GM12878 (cell line): Measurements from ENCODE around the gene UBR3. TPM values are rescaled to one million over a fixed set of nuclear protein-coding genes. Genes with fewer than 3 reads are reported as not detected.

Source experiments
- ATAC-seq: fragments of 200-7000 bp; cut with Tn5 transposase; 3 replicates; pipeline ENCODE4 v1.9.1; 2020; ENCODE audit warnings: mild to moderate bottlenecking, moderate library complexity
- BruUV-seq: library from RNA; stranded (reverse); fragments of 400-500 nt; replicated peaks from 2 replicates; lab custom pipeline; 2021; lab: Mats Ljungman, UMichigan
- CTCF ChIA-PET: fragments of 300-600 bp; sonication (Branson Sonifier 250); formaldehyde crosslinking; extraction: SDS; loops from one replicate; lab custom pipeline; 2021; ENCODE audit warnings: inconsistent platforms; lab: Yijun Ruan, JAX
- POLR2A ChIA-PET: fragments of 350-600 bp; formaldehyde crosslinking; extraction: SDS; loops from one replicate; lab custom pipeline; 2021; ENCODE audit warnings: inconsistent platforms; lab: Charles Lee
- RAD21 ChIA-PET: fragments of 300-600 bp; sonication (Branson Sonifier 250); formaldehyde crosslinking; loops from one replicate; lab custom pipeline; 2023; ENCODE audit warnings: antibody characterized with exemption; ENCODE audit not compliant: unreplicated experiment; lab: Charles Lee
- SMC1A ChIA-PET: fragments of 300-600 bp; sonication (Branson Sonifier 250); formaldehyde crosslinking; loops from one replicate; lab custom pipeline; 2023; ENCODE audit not compliant: unreplicated experiment, uncharacterized antibody; lab: Charles Lee
- DNase-seq: peaks from one replicate; pipeline ENCODE4 v3.0.0-alpha.2; 2011; ENCODE audit warnings: low read depth, low spot score
- FAIRE-seq: peaks from 3 replicates; lab custom pipeline; 2011; peaks lifted over from hg19 to GRCh38; lab: Jason Lieb, UNC
- H2AFZ ChIP-seq: 2 replicates; pipeline ENCODE4 v1.6.0; 2011; ENCODE audit warnings: low read depth, low read length, control low read depth; ENCODE audit not compliant: control insufficient read depth
- H3K27ac ChIP-seq: 2 replicates; pipeline ENCODE4 v1.5.1; 2011; ENCODE audit warnings: control low read depth; ENCODE audit not compliant: control insufficient read depth, insufficient read depth
- H3K27me3 ChIP-seq, 2 experiments: replicated peaks in 1 of 2; 2 replicates each; pipeline versions ENCODE4 v1.6.0 to v1.6.1; 2011; ENCODE audit warnings: low read length in 1 of 2; ENCODE audit not compliant: control insufficient read depth in 2 of 2, insufficient read depth in 2 of 2
- H3K36me3 ChIP-seq, 2 experiments: 2 replicates each; pipeline ENCODE4 v1.5.1; 2011; ENCODE audit warnings: low read length in 1 of 2; ENCODE audit not compliant: control insufficient read depth in 2 of 2, insufficient read depth in 2 of 2
- H3K4me1 ChIP-seq: 2 replicates; pipeline ENCODE4 v1.6.1; 2011; ENCODE audit warnings: mild to moderate bottlenecking, low read length, moderate library complexity, mixed read lengths; ENCODE audit not compliant: control insufficient read depth, insufficient read depth
- H3K4me2 ChIP-seq: 2 replicates; pipeline ENCODE4 v1.6.0; 2011; ENCODE audit warnings: control low read depth; ENCODE audit not compliant: control insufficient read depth, insufficient read depth
- H3K4me3 ChIP-seq: fragments of 200-600 bp; sonication (generic); 2 replicates; pipeline ENCODE4 v1.5.1; 2016
- H3K79me2 ChIP-seq: 2 replicates; pipeline ENCODE4 v1.6.0; 2011; ENCODE audit warnings: low read length; ENCODE audit not compliant: control insufficient read depth, insufficient read depth
- H3K9ac ChIP-seq: 2 replicates; pipeline ENCODE4 v1.8.0; 2011; ENCODE audit warnings: low read length, control low read depth, mixed read lengths; ENCODE audit not compliant: control insufficient read depth, insufficient read depth
- H3K9me3 ChIP-seq: replicated peaks from 3 replicates; pipeline ENCODE4 v1.5.1; 2011; ENCODE audit warnings: mild to moderate bottlenecking, low read length; ENCODE audit not compliant: control insufficient read depth, insufficient read depth
- H4K20me1 ChIP-seq: 2 replicates; pipeline ENCODE4 v1.6.0; 2011; ENCODE audit not compliant: control insufficient read depth, insufficient read depth
- ATF7 ChIP-seq: fragments of 450-650 bp; IDR thresholded peaks from 2 replicates; pipeline ENCODE4 v1.6.1; 2016; ENCODE audit warnings: low read depth, mild to moderate bottlenecking
- BACH1 ChIP-seq: fragments of 450-650 bp; IDR thresholded peaks from 2 replicates; pipeline ENCODE4 v1.6.1; 2017; ENCODE audit warnings: mild to moderate bottlenecking, borderline replicate concordance
- BCL3 ChIP-seq: IDR thresholded peaks from 2 replicates; pipeline ENCODE4 v1.6.1; 2011; ENCODE audit warnings: borderline replicate concordance, low read depth, mild to moderate bottlenecking, moderate library complexity, low read length; ENCODE audit not compliant: insufficient read depth, poor library complexity, severe bottlenecking
- CBFB ChIP-seq: IDR thresholded peaks from 2 replicates; pipeline ENCODE4 v1.6.1; 2016; ENCODE audit warnings: antibody characterized with exemption, low read depth
- CHD4 ChIP-seq: fragments of 200-600 bp; sonication (generic); IDR thresholded peaks from 2 replicates; pipeline ENCODE4 v1.6.1; 2016; ENCODE audit warnings: mild to moderate bottlenecking
- CREB1 ChIP-seq: IDR thresholded peaks from 2 replicates; pipeline ENCODE4 v1.6.1; 2012; ENCODE audit warnings: low read depth, mild to moderate bottlenecking, inconsistent platforms
- EGR1 ChIP-seq, 2 experiments: IDR thresholded peaks; 1 replicate in 1 of 2; 2 replicates in 1 of 2; pipeline ENCODE4 v1.6.1; 2011 to 2012; ENCODE audit warnings: low read depth in 2 of 2, low read length in 2 of 2, borderline replicate concordance in 1 of 2, mild to moderate bottlenecking in 1 of 2, moderate library complexity in 1 of 2
- NFYA ChIP-seq: IDR thresholded peaks from 2 replicates; pipeline ENCODE4 v1.6.1; 2011; ENCODE audit warnings: low read depth, mild to moderate bottlenecking, low read length, improper control_type of control experiment, borderline replicate concordance
- POLR2A ChIP-seq: IDR thresholded peaks from 2 replicates; pipeline ENCODE4 v1.6.1; 2011; ENCODE audit warnings: low read depth, mild to moderate bottlenecking, low read length
- POLR2AphosphoS5 ChIP-seq: IDR thresholded peaks from 2 replicates; pipeline ENCODE4 v1.6.1; 2011; ENCODE audit warnings: mild to moderate bottlenecking, low read length, inconsistent platforms
- SMAD1 ChIP-seq: fragments of 450-650 bp; IDR thresholded peaks from 2 replicates; pipeline ENCODE4 v1.6.1; 2018; ENCODE audit warnings: mild to moderate bottlenecking, low read depth; ENCODE audit not compliant: partially characterized antibody
- SPI1 ChIP-seq: IDR thresholded peaks from 2 replicates; pipeline ENCODE4 v1.6.1; 2011; ENCODE audit warnings: low read depth, mild to moderate bottlenecking, low read length, moderate library complexity, borderline replicate concordance; ENCODE audit not compliant: insufficient read depth
- ZNF217 ChIP-seq: fragments of 450-650 bp; IDR thresholded peaks from 2 replicates; pipeline ENCODE4 v1.6.1; 2017; ENCODE audit warnings: antibody characterized with exemption, mild to moderate bottlenecking
- ZNF24 ChIP-seq: fragments of 450-650 bp; IDR thresholded peaks from 2 replicates; pipeline ENCODE4 v1.6.1; 2017; ENCODE audit warnings: antibody characterized with exemption, mild to moderate bottlenecking
- WGBS: methylation state at CpG from one replicate; pipeline ENCODE4 v1.1.6; 2016; ENCODE audit warnings: low lambda C conversion rate; ENCODE audit not compliant: insufficient replicate concordance, insufficient coverage; ENCODE audit errors: missing lambda C conversion rate; 5-methylcytosine and 5-hydroxymethylcytosine counted together
- in situ Hi-C: fragments of 300-500 bp; cut with MboI; formaldehyde crosslinking; loops from 9 replicates; pipeline ENCODE4 v1.14.3; 2018; ENCODE audit warnings: mixed read lengths
- intact Hi-C: fragments of 100-400 bp; cut with micrococcal nuclease; formaldehyde crosslinking; loops from one replicate; pipeline ENCODE4 v1.14.2; 2022; ENCODE audit not compliant: unreplicated experiment
- polyA plus RNA-seq, 11 experiments: library from polyadenylated mRNA; depleted of rRNA in 4 of 11; unstranded in 6 of 11; stranded (reverse) in 5 of 11; fragments of >200 nt; fragmentation: Nextera tagmentation in 4 of 11; fragmentation: Illumina TruSeq in 1 of 11; extraction: Ambion mirVana in 4 of 11; extraction: Trizol in 1 of 11; gene quantifications; 1 replicate in 1 of 11; 2 replicates in 10 of 11; pipeline versions ENCODE4 v1.2.1 to v1.2.3, GENCODE V29; 2011 to 2016; ENCODE audit warnings: inconsistent platforms in 2 of 11, missing spikeins in 2 of 11, low read depth in 1 of 11
- total RNA-seq, 4 experiments: library from RNA; depleted of rRNA in 3 of 4; stranded (reverse); fragments of >200 nt in 3 of 4; fragmentation: Illumina TruSeq in 1 of 4; extraction: Trizol in 1 of 4; gene quantifications; 2 replicates each; pipeline versions ENCODE4 v1.2.1 to v1.2.3, GENCODE V29; 2013 to 2021
- TF ChIP-seq, protein P1 (sequence below): fragments of 450-650 bp; IDR thresholded peaks from 2 replicates; pipeline ENCODE4 v1.6.1; 2017; ENCODE audit warnings: mild to moderate bottlenecking
- TF ChIP-seq, protein P2 (sequence below): fragments of 450-650 bp; formaldehyde crosslinking; IDR thresholded peaks from 2 replicates; pipeline ENCODE4 v1.4.0; 2022; ENCODE audit warnings: mild to moderate bottlenecking, moderate library complexity

UBR3 gene
- total and polyA plus RNA-seq, 10 of the 15 experiments (the other 5 are each of a cell fraction or from before 2014, with no cell fraction given): 3.8 to 22.9 (median 11.2) TPM

GRCh38 chr2:169808221-169808620 is 19.0 kb upstream of the UBR3 start:
- ChIA-PET SMC1A (interaction anchor here (1.0 kb wide), 2 partner anchors 20 to 420 kb away, joined by 3 to 4 read pairs; no protein-coding TSS in a partner anchor), CTCF (interaction anchor here (0.9 kb wide), 1 partner anchor 11 kb away, joined by 3 read pairs; no protein-coding TSS in a partner anchor), RAD21 (interaction anchor here (1.0 kb wide), 1 partner anchor 11 kb away, joined by 3 read pairs; no protein-coding TSS in a partner anchor), POLR2A (no interaction called here)
- H3K27me3 ChIP-seq: no peaks in the 10 kb centered on the region
- no peaks in the 10 kb centered on the region for H4K20me1 ChIP-seq
- no peaks in the 10 kb centered on the region for H3K9me3 ChIP-seq
- H3K4me2 ChIP-seq: no peak overlapping the region
- peaks cover 0 to 6% of the 10 kb centered on the region in 2 experiments; a peak in 3 of 4 replicates for H3K36me3 ChIP-seq
- in situ Hi-C loops (no loop called here), intact Hi-C loops (no loop called here)
- no peak overlapping the region for H3K4me3 ChIP-seq
- ATAC-seq (no peak), DNase-seq (no peak), FAIRE-seq (no peak)
- BruUV-seq: no TSS peak
- no peak overlapping the region for H3K9ac ChIP-seq
- no peak overlapping the region for H2AFZ ChIP-seq
- H3K79me2 ChIP-seq: peaks cover 5% of the 10 kb centered on the region
- WGBS: 100% methylated on average over 4 of the region's 4 CpGs
- H3K27ac ChIP-seq: no peak overlapping the region
- H3K4me1 ChIP-seq: no peaks in the 10 kb centered on the region
- TF ChIP-seq POLR2AphosphoS5 (no peak), BCL3 (no peak), CHD4 (no peak), CREB1 (no peak), SMAD1 (no peak), NFYA (no peak), ZNF24 (no peak), SPI1 (no peak), EGR1 (IDR thresholded peaks at IDR 0.05; ENCODE audit: borderline replicate concordance in 1 of 2, low read depth in 2 of 2, low read length in 2 of 2) (no peak), ZNF217 (no peak), POLR2A (no peak), ATF7 (no peak), BACH1 (no peak), CBFB (no peak)
- TF ChIP-seq, protein P1, sequence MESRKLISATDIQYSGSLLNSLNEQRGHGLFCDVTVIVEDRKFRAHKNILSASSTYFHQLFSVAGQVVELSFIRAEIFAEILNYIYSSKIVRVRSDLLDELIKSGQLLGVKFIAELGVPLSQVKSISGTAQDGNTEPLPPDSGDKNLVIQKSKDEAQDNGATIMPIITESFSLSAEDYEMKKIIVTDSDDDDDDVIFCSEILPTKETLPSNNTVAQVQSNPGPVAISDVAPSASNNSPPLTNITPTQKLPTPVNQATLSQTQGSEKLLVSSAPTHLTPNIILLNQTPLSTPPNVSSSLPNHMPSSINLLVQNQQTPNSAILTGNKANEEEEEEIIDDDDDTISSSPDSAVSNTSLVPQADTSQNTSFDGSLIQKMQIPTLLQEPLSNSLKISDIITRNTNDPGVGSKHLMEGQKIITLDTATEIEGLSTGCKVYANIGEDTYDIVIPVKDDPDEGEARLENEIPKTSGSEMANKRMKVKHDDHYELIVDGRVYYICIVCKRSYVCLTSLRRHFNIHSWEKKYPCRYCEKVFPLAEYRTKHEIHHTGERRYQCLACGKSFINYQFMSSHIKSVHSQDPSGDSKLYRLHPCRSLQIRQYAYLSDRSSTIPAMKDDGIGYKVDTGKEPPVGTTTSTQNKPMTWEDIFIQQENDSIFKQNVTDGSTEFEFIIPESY: no peak
- TF ChIP-seq, protein P2, sequence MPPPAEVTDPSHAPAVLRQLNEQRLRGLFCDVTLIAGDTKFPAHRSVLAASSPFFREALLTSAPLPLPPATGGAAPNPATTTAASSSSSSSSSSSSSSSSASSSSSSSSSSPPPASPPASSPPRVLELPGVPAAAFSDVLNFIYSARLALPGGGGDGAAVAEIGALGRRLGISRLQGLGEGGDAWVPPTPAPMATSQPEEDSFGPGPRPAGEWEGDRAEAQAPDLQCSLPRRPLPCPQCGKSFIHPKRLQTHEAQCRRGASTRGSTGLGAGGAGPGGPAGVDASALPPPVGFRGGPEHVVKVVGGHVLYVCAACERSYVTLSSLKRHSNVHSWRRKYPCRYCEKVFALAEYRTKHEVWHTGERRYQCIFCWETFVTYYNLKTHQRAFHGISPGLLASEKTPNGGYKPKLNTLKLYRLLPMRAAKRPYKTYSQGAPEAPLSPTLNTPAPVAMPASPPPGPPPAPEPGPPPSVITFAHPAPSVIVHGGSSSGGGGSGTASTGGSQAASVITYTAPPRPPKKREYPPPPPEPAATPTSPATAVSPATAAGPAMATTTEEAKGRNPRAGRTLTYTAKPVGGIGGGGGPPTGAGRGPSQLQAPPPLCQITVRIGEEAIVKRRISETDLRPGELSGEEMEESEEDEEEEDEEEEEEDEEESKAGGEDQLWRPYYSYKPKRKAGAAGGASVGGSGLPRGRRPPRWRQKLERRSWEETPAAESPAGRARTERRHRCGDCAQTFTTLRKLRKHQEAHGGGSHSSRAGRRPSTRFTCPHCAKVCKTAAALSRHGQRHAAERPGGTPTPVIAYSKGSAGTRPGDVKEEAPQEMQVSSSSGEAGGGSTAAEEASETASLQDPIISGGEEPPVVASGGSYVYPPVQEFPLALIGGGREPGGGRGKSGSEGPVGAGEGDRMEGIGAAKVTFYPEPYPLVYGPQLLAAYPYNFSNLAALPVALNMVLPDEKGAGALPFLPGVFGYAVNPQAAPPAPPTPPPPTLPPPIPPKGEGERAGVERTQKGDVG: no peak
